T47D (cell line): Measurements from ENCODE around the gene CKAP4.
A peak's percentile ranks its signal among the peaks of the same experiment; 100 is the strongest.

Source experiments
- DNase-seq, 2 experiments: peaks; one replicate each; pipeline versions ENCODE4 v3.0.0 to v3.0.0-alpha.2; 2011 to 2012; ENCODE audit warnings: low read depth in 1 of 2, low spot score in 1 of 2
- JUND ChIP-seq: IDR thresholded peaks from 2 replicates; pipeline ENCODE4 v1.6.1; 2012; ENCODE audit warnings: low read depth
- in situ Hi-C: cut with HindIII; loops from 2 replicates; pipeline ENCODE4 v1.10.0; 2016; ENCODE audit warnings: low sequenced_read_pairs, low pct_unique_long_range_greater_than_20kb

CKAP4 gene

DNA sequence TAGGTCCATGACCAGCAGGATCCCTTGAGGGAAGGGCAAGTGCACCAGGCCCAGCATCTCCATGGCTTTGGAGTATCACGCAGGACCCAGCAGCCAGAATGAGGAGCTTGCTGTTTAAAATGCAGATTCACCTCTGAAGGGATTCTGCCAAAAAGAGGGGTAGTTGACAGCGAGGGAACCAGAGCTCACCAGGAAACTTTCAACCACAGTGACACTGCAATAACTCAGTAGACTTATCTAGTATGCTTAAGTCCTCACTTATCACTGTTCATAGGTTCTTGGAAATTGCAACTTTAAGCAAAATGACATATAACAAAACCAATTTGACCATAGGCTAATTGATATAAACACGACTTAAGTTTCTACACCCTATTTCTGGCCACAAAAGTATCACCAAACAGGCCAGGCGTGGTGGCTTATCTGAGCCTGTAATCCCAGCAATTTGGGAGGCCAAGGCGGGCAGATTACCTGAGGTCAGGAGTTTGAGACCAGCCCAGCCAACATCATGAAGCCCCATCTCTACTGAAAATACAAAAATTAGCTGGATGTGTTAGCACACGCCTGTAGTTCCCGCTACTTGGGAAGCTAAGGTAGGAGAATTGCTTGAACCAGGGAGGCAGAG, 21.4 kb upstream of the CKAP4 start:
- in situ Hi-C loops: no loop called here
- DNase-seq: no peak

DNA sequence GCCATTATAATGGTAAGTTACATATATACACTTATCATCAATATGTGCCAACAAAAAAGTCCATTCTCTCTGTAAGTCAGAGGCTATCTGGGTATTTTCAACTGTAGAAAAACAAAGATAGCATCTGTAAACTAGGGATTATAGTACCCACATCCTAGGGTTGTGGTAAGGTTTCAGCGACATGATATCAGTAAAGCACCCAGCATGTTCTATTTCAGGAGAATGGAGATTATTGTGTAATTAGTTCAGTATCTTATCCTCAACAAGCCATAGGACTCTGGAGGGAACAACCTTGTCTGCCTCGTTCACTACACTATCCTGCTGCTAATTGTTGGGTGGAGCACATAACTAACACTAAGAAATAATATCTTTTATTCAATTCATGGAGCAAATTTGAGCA, 19.7 kb upstream of the CKAP4 start:
- no peak for TF ChIP-seq JUND
- in situ Hi-C loops: no loop called here
- DNase-seq: no peak

More for the DNA sequence above, 21.4 kb upstream of the CKAP4 start:
- TF ChIP-seq JUND: no peak

DNA sequence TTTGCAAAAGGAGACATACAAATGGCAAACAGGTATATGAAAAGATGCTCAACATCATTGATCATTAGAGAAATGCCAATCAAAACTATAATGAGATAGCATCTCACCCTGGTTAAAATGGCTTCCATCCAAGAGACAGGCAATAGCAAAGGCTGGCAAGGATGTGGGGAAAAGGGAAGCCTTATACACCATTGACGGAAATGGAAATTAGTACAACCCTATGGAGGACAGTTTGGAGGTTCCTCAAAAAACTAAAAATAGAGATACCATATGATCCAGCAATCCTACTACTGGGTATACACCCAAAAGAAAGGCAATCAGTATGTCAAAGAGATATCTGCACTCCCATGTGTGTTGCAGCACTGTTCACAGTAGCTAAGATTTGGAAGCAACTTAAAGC, 17.3 kb upstream of the CKAP4 start:
- DNase-seq: no peak
- TF ChIP-seq JUND: no peak
- in situ Hi-C loops: no loop called here

DNA sequence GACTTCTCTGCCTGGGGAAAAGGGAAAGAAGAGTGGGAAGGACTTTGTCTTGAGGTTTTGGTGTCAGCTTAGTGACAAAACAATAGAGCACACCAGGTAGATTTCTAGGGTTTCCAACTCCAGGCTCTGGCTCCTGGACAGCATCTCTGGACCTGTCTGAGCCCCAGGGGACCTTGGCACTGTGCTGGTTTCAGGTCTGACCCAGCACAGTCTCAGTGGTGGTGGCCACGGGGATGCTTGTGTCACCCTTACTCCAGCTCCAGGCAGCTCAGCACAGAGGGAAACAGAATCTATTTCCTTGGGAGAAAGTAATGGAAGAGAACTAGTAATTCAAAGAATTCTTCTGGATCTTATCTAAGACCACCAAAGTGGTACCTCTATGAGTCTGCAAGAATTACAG, 11.1 kb upstream of the CKAP4 start:
- no peak for TF ChIP-seq JUND
- in situ Hi-C loops: no loop called here
- DNase-seq: no peak

DNA sequence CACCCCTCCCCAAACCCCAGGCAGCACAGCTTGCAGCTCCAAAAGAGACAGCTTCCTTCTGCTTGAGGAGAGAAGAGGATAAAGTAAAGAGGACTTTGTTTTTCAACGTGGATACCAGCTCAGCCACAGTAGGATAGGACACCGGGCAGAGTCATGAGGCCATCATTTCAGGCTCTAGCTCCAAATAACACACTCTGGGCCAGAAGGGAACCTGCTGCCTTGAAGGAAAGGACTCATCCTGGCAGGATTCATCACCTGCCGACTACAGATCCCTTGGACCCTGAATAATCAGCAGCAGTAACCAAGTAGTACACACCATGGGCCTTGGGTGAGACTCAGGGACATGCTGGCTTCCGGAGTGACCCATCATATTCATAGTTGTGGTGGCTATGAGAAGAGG, 10.4 kb upstream of the CKAP4 start:
- in situ Hi-C loops: no loop called here
- TF ChIP-seq JUND: no peak
- no peak for DNase-seq

DNA sequence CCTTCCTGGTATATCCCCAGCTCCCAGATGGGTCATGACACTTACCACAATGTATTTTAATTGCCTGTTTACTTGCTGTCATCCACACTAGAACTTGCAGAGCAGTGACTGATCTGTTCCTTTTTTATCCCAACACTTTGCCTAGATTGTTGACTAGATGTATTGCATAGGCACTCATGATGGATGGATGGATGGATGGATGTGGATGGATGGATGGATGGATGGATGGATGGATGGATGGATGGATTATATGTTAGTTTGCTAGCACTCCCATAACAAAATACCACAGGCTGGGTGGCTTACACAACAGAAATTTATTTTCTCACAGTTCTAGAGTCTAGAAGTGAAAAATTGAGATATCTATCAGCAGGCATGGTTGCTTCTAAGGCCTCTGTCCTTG, 8.7 kb upstream of the CKAP4 start:
- in situ Hi-C loops: no loop called here
- TF ChIP-seq JUND: no peak
- DNase-seq: no peak

DNA sequence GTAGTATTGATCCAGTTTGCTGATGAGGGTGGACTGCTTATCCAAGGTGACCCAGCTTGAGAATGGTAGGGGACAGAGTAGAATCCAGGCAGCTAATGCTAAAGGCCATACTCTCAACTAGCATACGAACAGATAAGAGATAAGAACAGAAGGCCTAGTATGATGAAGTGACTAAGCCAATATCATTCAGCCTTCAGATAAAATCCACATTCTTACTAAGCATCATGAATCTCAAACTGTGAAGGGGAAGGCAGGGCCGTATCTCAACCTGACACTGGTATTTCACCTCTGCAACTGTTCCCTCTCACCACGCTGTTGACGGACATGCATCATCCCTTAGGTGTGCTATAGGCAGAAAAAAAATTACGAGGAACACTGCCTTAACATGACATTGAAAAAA, 8.1 kb upstream of the CKAP4 start:
- in situ Hi-C loops: no loop called here
- no peak for TF ChIP-seq JUND
- no peak for DNase-seq

DNA sequence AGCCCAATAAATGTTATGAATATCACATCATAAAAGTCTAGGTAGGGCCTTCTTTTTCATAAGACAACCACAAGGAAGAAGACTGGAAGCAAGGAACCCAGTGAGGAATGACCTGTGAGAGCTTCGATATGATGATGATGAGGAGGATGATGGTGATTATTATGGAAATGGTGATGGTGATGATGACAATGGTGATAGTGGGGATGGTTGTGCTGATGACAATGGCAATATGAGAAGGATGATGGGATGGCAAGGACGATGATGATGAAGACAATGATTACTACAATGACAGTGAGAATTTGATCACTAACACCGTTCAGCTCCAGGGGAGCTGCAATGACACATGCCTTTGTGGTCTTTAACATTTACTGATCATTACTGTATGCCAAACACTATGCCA, 7.7 kb upstream of the CKAP4 start:
- in situ Hi-C loops: no loop called here
- no peak for DNase-seq
- no peak for TF ChIP-seq JUND

DNA sequence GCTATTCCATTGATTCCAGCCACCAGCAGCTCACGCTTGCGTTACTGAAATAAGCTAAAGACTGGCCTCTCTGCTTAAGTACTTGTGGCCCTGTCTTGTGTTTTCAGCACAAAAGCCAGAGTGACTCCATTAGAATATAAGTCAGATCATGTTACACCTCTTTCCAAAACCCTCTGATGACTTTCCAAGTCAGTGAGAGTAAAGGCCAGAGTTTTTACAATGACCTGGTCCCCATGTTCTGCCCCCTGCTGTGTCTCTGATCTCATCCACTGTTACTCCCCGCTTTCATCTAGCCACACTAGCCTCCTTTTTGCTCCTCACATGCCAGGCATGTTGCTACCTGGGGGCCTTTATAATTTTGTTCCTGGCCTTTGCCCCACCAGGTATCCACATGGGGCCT, 6.9 kb upstream of the CKAP4 start:
- DNase-seq: no peak
- in situ Hi-C loops: no loop called here
- no peak for TF ChIP-seq JUND

DNA sequence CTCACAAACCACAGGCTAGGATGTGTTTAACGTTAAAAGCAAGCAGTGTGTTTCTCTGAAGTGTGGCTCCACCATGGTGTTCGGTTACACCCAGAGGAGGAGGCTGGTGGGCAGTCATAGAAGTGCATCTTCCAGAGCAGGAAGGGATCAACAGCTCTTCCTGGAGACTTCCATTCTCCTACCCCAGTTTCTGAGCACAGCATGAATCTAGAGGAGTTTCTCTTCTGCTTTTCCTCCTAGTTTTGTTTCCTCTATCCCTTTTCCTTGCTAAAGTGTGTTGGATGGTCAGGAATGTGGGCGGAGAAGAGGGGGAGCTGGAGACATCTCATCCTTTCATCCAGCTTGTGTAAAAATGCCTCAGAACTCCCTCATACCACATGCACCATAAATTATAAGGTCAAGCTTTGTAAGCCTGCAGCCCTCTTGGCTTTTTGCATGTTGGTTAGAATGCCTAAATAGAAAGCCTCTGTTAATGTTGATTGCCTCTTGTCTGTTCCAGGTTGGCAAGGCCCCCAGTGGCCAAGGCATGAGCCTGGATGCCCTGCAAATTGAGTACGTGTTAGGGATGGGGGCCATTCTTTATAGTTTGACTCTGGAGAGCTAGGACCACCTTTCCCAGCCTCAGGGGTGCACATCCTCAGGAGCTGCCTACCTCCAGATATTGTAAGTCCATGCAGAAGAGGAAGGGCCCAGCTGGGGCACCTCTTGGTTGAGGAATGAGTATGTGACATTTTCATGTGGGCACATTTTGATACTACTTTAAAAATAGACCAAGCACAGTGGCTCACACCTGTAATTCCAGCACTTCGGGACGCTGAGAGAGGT, 4.0 kb upstream of the CKAP4 start:
- in situ Hi-C loops: no loop called here
- no peak for DNase-seq
- no peak for TF ChIP-seq JUND

DNA sequence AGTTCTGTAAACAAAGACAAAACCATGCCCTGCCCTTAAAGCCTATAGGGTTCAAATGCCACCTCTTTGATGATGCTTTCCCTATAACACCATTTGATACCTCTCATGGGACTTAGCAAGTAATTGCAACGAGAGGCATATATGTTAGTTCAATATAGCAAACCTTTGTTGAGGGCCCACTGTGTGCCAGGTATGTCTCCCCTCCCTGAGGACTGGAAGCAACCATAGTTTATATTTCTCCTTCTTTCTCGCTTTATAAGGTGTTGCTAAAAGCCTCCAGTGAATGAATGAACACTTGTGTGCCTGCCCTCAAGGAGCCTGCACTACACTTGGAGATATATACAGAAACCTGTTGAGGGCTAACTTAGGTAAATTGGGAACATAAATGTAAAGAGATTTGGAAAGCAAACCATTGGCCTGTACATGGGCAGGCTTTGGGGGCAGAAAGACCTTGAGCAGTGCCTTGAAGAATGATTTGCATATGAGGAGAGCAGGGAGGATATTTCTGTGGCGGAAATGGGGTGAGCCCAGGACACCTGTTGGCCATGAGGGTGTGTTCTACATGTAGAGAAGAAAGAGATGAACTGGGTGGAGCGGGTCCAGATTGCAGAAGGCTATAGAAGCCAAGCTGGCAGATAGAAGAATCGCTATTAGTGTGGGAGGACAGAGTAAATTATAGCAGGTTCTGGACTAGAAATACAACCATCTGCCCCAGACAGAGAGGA, 1.8 kb upstream of the CKAP4 start:
- no peak for TF ChIP-seq JUND
- no peak for DNase-seq
- in situ Hi-C loops: no loop called here

DNA sequence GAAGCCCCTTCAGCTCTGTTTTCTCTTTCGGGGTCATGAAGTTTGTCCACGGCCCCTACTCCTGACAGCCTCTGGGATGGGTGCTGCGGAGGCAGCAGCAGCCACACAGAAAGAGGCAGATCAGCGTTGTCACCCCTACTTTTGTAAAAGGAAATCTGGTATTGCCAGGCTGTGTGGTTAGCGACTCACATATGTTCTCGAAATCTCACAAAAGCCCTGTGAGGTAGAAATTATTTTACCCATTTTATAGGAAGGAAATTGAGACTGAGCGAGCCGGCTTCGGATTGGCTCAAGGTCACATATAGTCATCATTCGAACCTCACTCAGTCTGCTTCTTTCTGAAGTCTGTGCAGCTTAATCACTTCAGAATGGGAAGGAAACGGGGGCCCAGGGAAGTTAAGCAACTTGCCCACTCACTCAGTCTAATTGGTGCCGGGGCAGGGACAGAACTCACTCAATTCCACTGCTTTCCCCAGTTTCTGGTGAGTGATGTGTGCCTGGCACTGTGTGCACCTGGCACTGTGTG, 1.1 kb upstream of the CKAP4 start:
- DNase-seq: no peak
- in situ Hi-C loops: no loop called here
- TF ChIP-seq JUND: no peak

DNA sequence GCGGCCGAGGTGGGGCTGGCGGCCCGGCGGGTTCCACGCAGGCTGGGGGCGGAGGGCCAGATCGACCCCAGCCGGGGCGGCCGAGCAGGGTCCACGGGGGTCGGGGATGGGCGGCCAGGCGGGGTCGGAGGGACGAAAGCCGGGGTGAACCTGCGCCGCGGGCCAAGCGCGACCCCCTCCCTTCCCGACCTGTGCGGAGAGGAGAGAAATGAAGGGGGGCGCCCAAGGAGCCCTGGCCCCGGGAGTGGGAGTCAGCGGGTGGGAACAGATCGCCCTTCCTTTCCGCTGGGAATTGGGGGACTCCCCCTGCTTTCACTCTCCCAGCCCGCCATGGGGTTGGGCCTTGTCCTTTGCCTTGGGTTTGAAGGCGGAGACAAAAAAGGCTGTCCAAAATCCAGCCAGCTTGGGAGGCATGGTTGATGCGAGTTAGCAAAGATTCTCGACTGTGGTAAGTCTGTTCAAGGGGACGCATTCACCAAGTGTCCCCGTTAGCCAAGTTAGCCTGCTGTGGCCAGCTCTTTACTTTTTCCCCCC, 559 bp upstream of the CKAP4 start:
- in situ Hi-C loops: no loop called here
- DNase-seq: peak; percentile 54 to 58
- no peak for TF ChIP-seq JUND
